H1 (cell line): ENCODE data around the gene AHNAK2. TPM values are rescaled to one million over a fixed set of nuclear protein-coding genes. Genes with fewer than 3 reads are reported as not detected.
"Not testable (repeated sequence)": the region's sequence is repeated elsewhere in the genome, so short reads cannot be mapped to it uniquely, and the experiment has no call there.

Experiments
- CTCF ChIA-PET: fragments of 300-600 bp; sonication (Branson Sonifier 250); formaldehyde crosslinking; loops from one replicate; lab custom pipeline; 2021; ENCODE audit not compliant: partially characterized antibody; lab: Charles Lee
- POLR2A ChIA-PET: fragments of 300-600 bp; sonication (Branson Sonifier 250); formaldehyde crosslinking; loops from one replicate; lab custom pipeline; 2021; ENCODE audit warnings: inconsistent platforms; ENCODE audit not compliant: partially characterized antibody; lab: Charles Lee
- DNase-seq, 2 experiments: peaks; one replicate each; pipeline versions ENCODE4 v3.0.0 to v3.0.0-alpha.2; 2010 to 2022; ENCODE audit warnings: low spot score in 2 of 2, low read depth in 1 of 2, mixed read lengths in 1 of 2
- FAIRE-seq: peaks from 2 replicates; lab custom pipeline; 2011; peaks lifted over from hg19 to GRCh38; lab: Jason Lieb, UNC
- H2AFZ ChIP-seq: 2 replicates; pipeline ENCODE4 v1.8.1; 2012; ENCODE audit warnings: low read length, inconsistent platforms
- H2AK5ac ChIP-seq: 2 replicates; pipeline ENCODE4 v1.6.1; 2013; ENCODE audit warnings: low read depth, low read length
- H2BK120ac ChIP-seq: replicated peaks from 2 replicates; pipeline ENCODE3; 2013; ENCODE audit warnings: low read depth, low read length, inconsistent platforms
- H2BK12ac ChIP-seq: 2 replicates; pipeline ENCODE4 v1.6.1; 2013; ENCODE audit warnings: low read depth, low read length
- H2BK15ac ChIP-seq: 2 replicates; pipeline ENCODE4 v1.6.1; 2013; ENCODE audit warnings: low read length
- H2BK20ac ChIP-seq: 2 replicates; pipeline ENCODE4 v1.6.1; 2013; ENCODE audit warnings: low read length
- H2BK5ac ChIP-seq: 2 replicates; pipeline ENCODE4 v1.6.1; 2013; ENCODE audit warnings: low read depth, low read length
- H3K14ac ChIP-seq: 2 replicates; pipeline ENCODE4 v1.6.1; 2013; ENCODE audit warnings: inconsistent platforms; ENCODE audit not compliant: insufficient read length
- H3K18ac ChIP-seq: 2 replicates; pipeline ENCODE4 v1.6.1; 2013; ENCODE audit warnings: low read length; ENCODE audit errors: extremely low read depth
- H3K23ac ChIP-seq: 2 replicates; pipeline ENCODE4 v1.6.1; 2013; ENCODE audit warnings: inconsistent platforms; ENCODE audit not compliant: insufficient read length
- H3K23me2 ChIP-seq: 2 replicates; pipeline ENCODE4 v1.6.1; 2013; ENCODE audit warnings: low read depth, low read length
- H3K27ac ChIP-seq: 2 replicates; pipeline ENCODE4 v1.6.1; 2011; ENCODE audit warnings: low read depth, low read length, inconsistent platforms
- H3K27me3 ChIP-seq, 4 experiments: replicated peaks in 1 of 4; 1 replicate in 1 of 4; 2 replicates in 3 of 4; pipeline versions ENCODE4 v1.6.1 to v1.8.1; 2011 to 2013; ENCODE audit warnings: low read length in 3 of 4, mild to moderate bottlenecking in 3 of 4, inconsistent platforms in 2 of 4, mixed read lengths in 2 of 4, moderate library complexity in 1 of 4; ENCODE audit not compliant: control insufficient read depth in 3 of 4, insufficient read depth in 3 of 4; ENCODE audit errors: extremely low read depth in 1 of 4
- H3K36me3 ChIP-seq, 4 experiments: 2 replicates each; pipeline versions ENCODE4 v1.6.1 to v1.8.1; 2011 to 2013; ENCODE audit warnings: mild to moderate bottlenecking in 4 of 4, low read length in 3 of 4, moderate library complexity in 2 of 4, control low read depth in 1 of 4, inconsistent platforms in 1 of 4; ENCODE audit not compliant: insufficient read depth in 4 of 4, control insufficient read depth in 2 of 4
- H3K4ac ChIP-seq: replicated peaks from 2 replicates; pipeline ENCODE3; 2013; ENCODE audit warnings: low read length, low read depth, mixed read lengths, inconsistent platforms; ENCODE audit not compliant: insufficient read length
- H3K4me1 ChIP-seq, 4 experiments: replicated peaks in 1 of 4; 1 replicate in 1 of 4; 2 replicates in 3 of 4; pipeline versions ENCODE4 v1.6.1 to v1.8.1; 2011 to 2013; ENCODE audit warnings: low read length in 3 of 4, inconsistent platforms in 2 of 4, mixed read lengths in 1 of 4; ENCODE audit not compliant: insufficient read depth in 4 of 4, control insufficient read depth in 3 of 4
- H3K4me2 ChIP-seq, 2 experiments: 2 replicates each; pipeline versions ENCODE4 v1.6.1 to v1.8.1; 2011 to 2013; ENCODE audit warnings: low read depth in 2 of 2, low read length in 2 of 2, control low read depth in 1 of 2, inconsistent platforms in 1 of 2, mild to moderate bottlenecking in 1 of 2; ENCODE audit not compliant: insufficient read depth in 1 of 2
- H3K4me3 ChIP-seq, 4 experiments: fragments of 200-600, 300-600 bp in 1 of 4; sonication (generic), shearing (Covaris generic), sonication (Bioruptor Twin) in 1 of 4; 2 replicates each; pipeline versions ENCODE4 v1.5.1 to v1.8.1; 2011 to 2016; ENCODE audit warnings: low read length in 4 of 4, low read depth in 3 of 4, control low read depth in 2 of 4, inconsistent platforms in 2 of 4, mild to moderate bottlenecking in 2 of 4, mixed read lengths in 1 of 4, moderate library complexity in 1 of 4; ENCODE audit not compliant: insufficient read depth in 2 of 4; ENCODE audit errors: extremely low read depth in 1 of 4
- H3K56ac ChIP-seq: replicated peaks from 2 replicates; pipeline ENCODE3; 2013; ENCODE audit warnings: low read depth, mild to moderate bottlenecking, mixed read lengths, low read length, inconsistent platforms; ENCODE audit not compliant: insufficient read length
- H3K79me1 ChIP-seq: 2 replicates; pipeline ENCODE4 v1.6.1; 2013; ENCODE audit warnings: low read depth, low read length, control low read depth
- H3K79me2 ChIP-seq, 2 experiments: 2 replicates each; pipeline versions ENCODE4 v1.6.1 to v1.8.1; 2012 to 2013; ENCODE audit warnings: low read length in 2 of 2, mild to moderate bottlenecking in 2 of 2, inconsistent platforms in 1 of 2; ENCODE audit not compliant: insufficient read depth in 2 of 2, control insufficient read depth in 1 of 2
- H3K9ac ChIP-seq, 4 experiments: replicated peaks in 1 of 4; 1 replicate in 1 of 4; 2 replicates in 3 of 4; pipeline versions ENCODE4 v1.6.1 to v1.8.1; 2011 to 2013; ENCODE audit warnings: low read depth in 3 of 4, low read length in 3 of 4, control low read depth in 2 of 4, mild to moderate bottlenecking in 2 of 4, moderate library complexity in 2 of 4, inconsistent platforms in 1 of 4; ENCODE audit errors: extremely low read depth in 1 of 4
- H3K9me3 ChIP-seq, 2 experiments: 2 replicates each; pipeline versions ENCODE4 v1.6.1 to v1.8.1; 2012 to 2013; ENCODE audit warnings: mild to moderate bottlenecking in 2 of 2, moderate library complexity in 2 of 2, control low read depth in 1 of 2, inconsistent platforms in 1 of 2, low read depth in 1 of 2, low read length in 1 of 2, mixed read lengths in 1 of 2; ENCODE audit not compliant: insufficient read depth in 2 of 2
- H4K20me1 ChIP-seq, 2 experiments: replicated peaks in 1 of 2; 2 replicates each; pipeline versions ENCODE3 to v1.8.1; 2011 to 2013; ENCODE audit warnings: inconsistent platforms in 2 of 2, low read length in 2 of 2, mild to moderate bottlenecking in 1 of 2; ENCODE audit not compliant: insufficient read depth in 2 of 2, control insufficient read depth in 1 of 2
- H4K5ac ChIP-seq: 2 replicates; pipeline ENCODE4 v1.6.1; 2013; ENCODE audit warnings: low read length, low read depth, mixed read lengths, inconsistent platforms; ENCODE audit not compliant: insufficient read length
- H4K8ac ChIP-seq: 2 replicates; pipeline ENCODE4 v1.8.0; 2013; ENCODE audit warnings: mild to moderate bottlenecking, moderate library complexity, low read length, inconsistent platforms; ENCODE audit not compliant: insufficient read depth; ENCODE audit errors: extremely low read depth
- H4K91ac ChIP-seq: replicated peaks from 2 replicates; pipeline ENCODE3; 2013; ENCODE audit warnings: low read length, mixed read lengths, inconsistent platforms; ENCODE audit not compliant: insufficient read length
- CHD2 ChIP-seq: IDR thresholded peaks from 2 replicates; pipeline ENCODE4 v1.6.1; 2012; ENCODE audit warnings: low read length, improper control_type of control experiment
- SIRT6 ChIP-seq: IDR thresholded peaks from one replicate; pipeline ENCODE4 v1.7.1; 2012; ENCODE audit warnings: low read length, inconsistent platforms
- SP1 ChIP-seq: IDR thresholded peaks from 2 replicates; pipeline ENCODE4 v1.6.1; 2011; ENCODE audit warnings: low read depth, low read length
- WGBS, 2 experiments: shearing (Covaris generic) in 1 of 2; methylation state at CpG; one replicate each; pipeline versions ENCODE4 v1.1.6 to v1.1.7; 2013 to 2015; ENCODE audit warnings: low lambda C conversion rate in 2 of 2, mixed read lengths in 2 of 2, inconsistent platforms in 1 of 2, low coverage in 1 of 2, missing lambda C conversion rate in 1 of 2; ENCODE audit not compliant: insufficient replicate concordance in 2 of 2, insufficient coverage in 1 of 2, insufficient read length in 1 of 2; ENCODE audit errors: extremely low coverage in 1 of 2, missing lambda C conversion rate in 1 of 2; 5-methylcytosine and 5-hydroxymethylcytosine counted together
- polyA plus RNA-seq, 7 experiments: library from polyadenylated mRNA; depleted of rRNA in 3 of 7; stranded (reverse) in 5 of 7; unstranded in 2 of 7; fragments of >200 nt in 5 of 7; fragments of 200-250 nt in 2 of 7; gene quantifications; 1 replicate in 5 of 7; 2 replicates in 1 of 7; 4 replicates in 1 of 7; pipeline versions ENCODE4 v1.2.1 to v1.2.3, GENCODE V29; 2011 to 2013; ENCODE audit warnings: missing spikeins in 2 of 7, mixed read lengths in 2 of 7
- total RNA-seq: library from RNA; stranded (reverse); fragmentation: NEBNext Ultra II Directional; extraction: Animal tissue kit (Norgen Biotek cat#: 25700); gene quantifications from 2 replicates; pipeline ENCODE4 v1.2.1, GENCODE V29; 2021
- TF ChIP-seq, protein P1 (sequence below), 3 experiments: IDR thresholded peaks; 1 replicate in 2 of 3; 2 replicates in 1 of 3; pipeline versions ENCODE4 v1.5.1 to v1.6.1; 2011; ENCODE audit warnings: low read length in 3 of 3, mild to moderate bottlenecking in 3 of 3, inconsistent platforms in 2 of 3, low read depth in 1 of 3, moderate library complexity in 1 of 3; ENCODE audit not compliant: insufficient read depth in 1 of 3; ENCODE audit errors: control extremely low read depth in 1 of 3
- TF ChIP-seq, protein P2 (sequence below): IDR thresholded peaks from 2 replicates; pipeline ENCODE4 v1.6.1; 2012; ENCODE audit warnings: inconsistent platforms

Gene AHNAK2
- total and polyA plus RNA-seq, 2 of the 8 experiments (the other 6 are each of a cell fraction or from before 2014, with no cell fraction given) = 0.95 to 2.0 TPM

DNA sequence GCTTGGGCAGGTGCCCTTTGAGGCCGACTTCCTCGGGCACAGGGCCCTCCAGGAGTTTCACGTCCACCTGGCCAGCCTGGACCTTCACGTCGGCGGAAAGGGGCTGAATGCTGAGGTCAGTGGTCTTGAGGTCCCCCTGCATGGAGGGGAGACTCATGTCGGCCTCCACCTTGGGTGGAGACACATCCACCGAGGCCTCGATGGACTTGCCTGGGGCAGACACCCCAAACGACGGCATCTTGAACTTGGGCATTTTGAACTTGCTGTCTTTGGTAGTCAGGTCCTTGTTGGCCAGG is 29.5 kb downstream of the AHNAK2 start (continued):
- TF ChIP-seq, protein P1, sequence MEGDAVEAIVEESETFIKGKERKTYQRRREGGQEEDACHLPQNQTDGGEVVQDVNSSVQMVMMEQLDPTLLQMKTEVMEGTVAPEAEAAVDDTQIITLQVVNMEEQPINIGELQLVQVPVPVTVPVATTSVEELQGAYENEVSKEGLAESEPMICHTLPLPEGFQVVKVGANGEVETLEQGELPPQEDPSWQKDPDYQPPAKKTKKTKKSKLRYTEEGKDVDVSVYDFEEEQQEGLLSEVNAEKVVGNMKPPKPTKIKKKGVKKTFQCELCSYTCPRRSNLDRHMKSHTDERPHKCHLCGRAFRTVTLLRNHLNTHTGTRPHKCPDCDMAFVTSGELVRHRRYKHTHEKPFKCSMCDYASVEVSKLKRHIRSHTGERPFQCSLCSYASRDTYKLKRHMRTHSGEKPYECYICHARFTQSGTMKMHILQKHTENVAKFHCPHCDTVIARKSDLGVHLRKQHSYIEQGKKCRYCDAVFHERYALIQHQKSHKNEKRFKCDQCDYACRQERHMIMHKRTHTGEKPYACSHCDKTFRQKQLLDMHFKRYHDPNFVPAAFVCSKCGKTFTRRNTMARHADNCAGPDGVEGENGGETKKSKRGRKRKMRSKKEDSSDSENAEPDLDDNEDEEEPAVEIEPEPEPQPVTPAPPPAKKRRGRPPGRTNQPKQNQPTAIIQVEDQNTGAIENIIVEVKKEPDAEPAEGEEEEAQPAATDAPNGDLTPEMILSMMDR (IDR thresholded peaks at IDR 0.05; ENCODE audit: control extremely low read depth in 1 of 3, insufficient read depth in 1 of 3, low read depth in 1 of 3, low read length in 3 of 3) = no peak
- TF ChIP-seq CHD2 (no peak), SP1 (no peak), SIRT6 (no peak)
- TF ChIP-seq, protein P2, sequence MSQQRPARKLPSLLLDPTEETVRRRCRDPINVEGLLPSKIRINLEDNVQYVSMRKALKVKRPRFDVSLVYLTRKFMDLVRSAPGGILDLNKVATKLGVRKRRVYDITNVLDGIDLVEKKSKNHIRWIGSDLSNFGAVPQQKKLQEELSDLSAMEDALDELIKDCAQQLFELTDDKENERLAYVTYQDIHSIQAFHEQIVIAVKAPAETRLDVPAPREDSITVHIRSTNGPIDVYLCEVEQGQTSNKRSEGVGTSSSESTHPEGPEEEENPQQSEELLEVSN = no peak

DNA sequence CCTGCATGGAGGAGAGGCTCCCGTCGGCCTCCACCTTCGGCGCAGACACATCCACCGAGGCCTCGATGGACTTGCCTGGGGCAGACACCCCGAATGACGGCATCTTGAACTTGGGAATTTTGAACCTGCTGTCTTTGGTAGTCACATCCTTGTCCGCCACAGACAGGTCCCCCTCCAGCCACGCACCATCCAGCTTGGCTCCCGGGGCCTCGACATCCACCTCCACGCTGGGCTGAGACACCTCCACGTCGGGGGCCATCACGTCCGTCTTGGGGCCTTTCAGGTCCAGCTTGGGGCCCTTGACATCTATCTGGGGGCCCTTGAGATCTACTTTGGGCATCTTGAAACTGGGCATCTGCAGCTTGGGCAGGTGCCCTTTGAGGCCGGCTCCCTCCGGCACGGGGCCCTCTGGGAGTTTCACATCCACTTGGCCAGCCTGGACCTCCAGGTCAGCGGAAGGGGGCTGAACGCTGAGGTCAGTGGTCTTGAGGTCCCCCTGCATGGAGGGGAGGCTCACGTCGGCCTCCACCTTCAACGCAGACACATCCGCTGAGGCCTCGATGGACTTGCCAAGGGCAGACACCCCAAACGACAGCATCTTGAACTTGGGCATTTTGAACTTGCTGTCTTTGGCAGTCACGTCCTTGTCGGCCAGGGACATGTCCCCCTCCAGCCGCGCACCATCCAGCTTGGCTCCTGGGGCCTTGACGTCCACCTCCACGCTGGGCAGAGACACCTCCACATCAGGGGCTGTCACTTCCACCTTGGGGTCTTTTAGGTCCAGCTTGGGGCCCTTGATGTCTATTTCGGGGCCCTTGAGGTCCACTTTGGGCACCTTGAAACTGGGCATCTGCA is 30.1 kb downstream of the AHNAK2 start:
- H2BK20ac ChIP-seq, H3K79me2 ChIP-seq, H4K8ac ChIP-seq, H2BK5ac ChIP-seq, H2AK5ac ChIP-seq, H4K5ac ChIP-seq, H3K56ac ChIP-seq, DNase-seq, H4K91ac ChIP-seq, H2BK120ac ChIP-seq, H2BK12ac ChIP-seq, H3K79me1 ChIP-seq, H2BK15ac ChIP-seq, H3K9ac ChIP-seq, H3K27me3 ChIP-seq, H3K23me2 ChIP-seq, H3K14ac ChIP-seq, H3K27ac ChIP-seq, H3K4me3 ChIP-seq, H4K20me1 ChIP-seq, FAIRE-seq, H3K4me1 ChIP-seq, H3K4ac ChIP-seq, H3K36me3 ChIP-seq, H3K23ac ChIP-seq, H3K4me2 ChIP-seq, H3K18ac ChIP-seq, H2AFZ ChIP-seq: not testable (repeated sequence)
- CTCF ChIA-PET = interaction anchor here (1.7 kb wide), 1 partner anchor 8 kb away, joined by 4 read pairs; no protein-coding TSS in a partner anchor
- POLR2A ChIA-PET = interaction anchor here (0.6 to 1.2 kb wide), 2 partner anchors 7 to 184 kb away, joined by 3 read pairs; no protein-coding TSS in a partner anchor
- H3K9me3 ChIP-seq = peaks cover 0 to 72% of the 10 kb centered on the region in 2 experiments; a peak in 1 of 4 replicates
- WGBS, 2 experiments = 85% methylated on average over 25 of the region's 35 CpGs; no CpG with 5 or more reads in 1 of the 2 experiments
